Astrocyte (in vitro differentiated cells and primary cell): Measurements from ENCODE around the gene DPP9.

Experiments used
- CTCF ChIP-seq: IDR thresholded peaks from 2 replicates; pipeline ENCODE4 v1.5.1; 2011; ENCODE audit warnings: low read depth, mild to moderate bottlenecking, inconsistent platforms, low read length, moderate library complexity; ENCODE audit not compliant: insufficient read depth
- EZH2 ChIP-seq: IDR thresholded peaks from 2 replicates; pipeline ENCODE4 v1.6.1; 2012; ENCODE audit warnings: mild to moderate bottlenecking, low read length, inconsistent platforms; ENCODE audit not compliant: insufficient read depth

DNA sequence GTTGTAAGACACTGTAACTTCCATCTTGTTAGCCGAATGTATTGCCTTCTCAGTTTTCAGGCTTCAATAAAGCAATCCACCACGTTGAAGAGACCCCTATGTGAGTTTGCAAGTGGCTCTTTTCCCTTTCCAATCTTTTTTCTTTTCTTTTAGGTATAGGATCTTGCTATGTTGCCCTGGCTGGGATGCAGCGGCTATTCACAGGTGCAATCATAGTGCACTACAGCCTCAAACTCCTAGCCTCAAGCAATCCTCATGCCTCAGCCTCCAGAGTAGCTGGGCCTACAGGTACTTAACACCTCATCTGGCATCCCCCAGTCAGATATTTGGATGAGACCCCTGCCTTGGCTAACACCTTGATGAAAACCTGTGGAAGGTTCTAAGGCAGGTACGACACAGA lies 34.4 kb upstream of the DPP9 start:
- no peak for TF ChIP-seq CTCF
- no peak for TF ChIP-seq EZH2
